GM12892 (cell line): ENCODE data around the gene DYRK2.

Experiments
- POLR2A ChIP-seq: IDR thresholded peaks from 2 replicates; pipeline ENCODE4 v1.6.1; 2011; ENCODE audit warnings: low read depth, low read length, control low read depth
- POLR2AphosphoS5 ChIP-seq: IDR thresholded peaks from 2 replicates; pipeline ENCODE4 v1.6.1; 2011; ENCODE audit warnings: low read depth, low read length, control low read depth
- TAF1 ChIP-seq: IDR thresholded peaks from 2 replicates; pipeline ENCODE4 v1.6.1; 2011; ENCODE audit warnings: low read depth, mild to moderate bottlenecking, control low read depth, low read length, borderline replicate concordance

- TF ChIP-seq POLR2A (no peak), POLR2AphosphoS5 (no peak), TAF1 (no peak)
These were observed 15.4 kb upstream of the DYRK2 start for GRCh38 chr12:67633024-67633610.
